GM19468 (cell line): Measurements from ENCODE around the gene NSD2.

Experiments
- ATAC-seq: cut with Tn5 transposase; IDR thresholded peaks from one replicate; pipeline ENCODE4 v1.9.1; 2021; ENCODE audit warnings: mild to moderate bottlenecking, moderate library complexity, moderate number of reproducible peaks; ENCODE audit not compliant: unreplicated experiment; ENCODE audit errors: extremely low read depth

NSD2 gene

GRCh38 chr4:1862961-1863296 is 8.3 kb upstream of the NSD2 start:
- no peak for ATAC-seq

GRCh38 chr4:1863297-1864033 is 7.7 kb upstream of the NSD2 start:
- no peak for ATAC-seq

GRCh38 chr4:1864076-1865008 is 6.9 kb upstream of the NSD2 start:
- no peak for ATAC-seq

- ATAC-seq: no peak
Measured at GRCh38 chr4:1866189-1866661, 5.0 kb upstream of the NSD2 start.

GRCh38 chr4:1868293-1868692 is 2.9 kb upstream of the NSD2 start:
- no peak for ATAC-seq

GRCh38 chr4:1868912-1869311 is 2.3 kb upstream of the NSD2 start:
- no peak for ATAC-seq

GRCh38 chr4:1869530-1870327 is 1.5 kb upstream of the NSD2 start:
- ATAC-seq: peak; percentile 5

- no peak for ATAC-seq
Measured at GRCh38 chr4:1870328-1870577, 940 bp upstream of the NSD2 start.

GRCh38 chr4:1871471-1872021 is 353 bp downstream of the NSD2 start:
- ATAC-seq: peak; percentile 2

GRCh38 chr4:1872870-1873269 is 1.7 kb downstream of the NSD2 start:
- ATAC-seq: no peak

GRCh38 chr4:1873291-1873690 is 2.1 kb downstream of the NSD2 start:
- ATAC-seq: no peak

GRCh38 chr4:1873776-1874175 is 2.6 kb downstream of the NSD2 start:
- ATAC-seq: no peak

- ATAC-seq: no peak
Measured at GRCh38 chr4:1874201-1874600, 3.0 kb downstream of the NSD2 start.

- ATAC-seq: no peak
Measured at GRCh38 chr4:1879485-1879884, 8.3 kb downstream of the NSD2 start.

GRCh38 chr4:1880332-1880731 is 9.1 kb downstream of the NSD2 start:
- ATAC-seq: no peak

GRCh38 chr4:1882850-1883271 is 11.7 kb downstream of the NSD2 start:
- ATAC-seq: no peak

- ATAC-seq: no peak
Measured at GRCh38 chr4:1883583-1883982, 12.4 kb downstream of the NSD2 start.

- ATAC-seq: no peak
Measured at GRCh38 chr4:1885414-1885813, 14.2 kb downstream of the NSD2 start.

- ATAC-seq: no peak
Measured at GRCh38 chr4:1887052-1887451, 15.9 kb downstream of the NSD2 start.

- ATAC-seq: no peak
Measured at GRCh38 chr4:1890979-1891570, 19.9 kb downstream of the NSD2 start.
